HepG2 (cell line): ENCODE data around the gene SUN1. TPM values are rescaled to one million over a fixed set of nuclear protein-coding genes. Genes with fewer than 3 reads are reported as not detected.

Source experiments
- ATAC-seq: fragments of 200-7000 bp; cut with Tn5 transposase; 3 replicates; pipeline ENCODE4 v1.9.1; 2020; ENCODE audit warnings: mild to moderate bottlenecking, moderate library complexity
- BruUV-seq: library from RNA; stranded (reverse); fragments of 400-500 nt; replicated peaks from 2 replicates; lab custom pipeline; 2021; lab: Mats Ljungman, UMichigan
- CTCF ChIA-PET: fragments of 300-600 bp; formaldehyde crosslinking; extraction: SDS; loops from one replicate; lab custom pipeline; 2021; ENCODE audit warnings: low total read pairs, inconsistent platforms, low intra/inter-chr PET ratio; lab: Yijun Ruan, JAX
- POLR2A ChIA-PET: fragments of 350-600 bp; sonication (Branson Sonifier 250); formaldehyde crosslinking; loops from one replicate; lab custom pipeline; 2020; ENCODE audit warnings: antibody characterized with exemption, inconsistent platforms; lab: Yijun Ruan, JAX
- DNase-seq: peaks from one replicate; pipeline ENCODE4 v3.0.0-alpha.2; 2015; ENCODE audit warnings: low spot score
- FAIRE-seq: peaks from 3 replicates; lab custom pipeline; 2011; peaks lifted over from hg19 to GRCh38; lab: Jason Lieb, UNC
- H2AFZ ChIP-seq: one replicate; pipeline ENCODE4 v1.6.1; 2011; ENCODE audit warnings: low read length, inconsistent platforms
- H3K27ac ChIP-seq: fragments of 300-600 bp; 3 replicates; pipeline ENCODE4 v1.8.0; 2011; ENCODE audit warnings: mixed run types, mild to moderate bottlenecking, mixed read lengths, low read length, inconsistent platforms; ENCODE audit not compliant: insufficient read depth; ENCODE audit errors: extremely low read length
- H3K27me3 ChIP-seq, 2 experiments: fragments of 200-600 bp in 1 of 2; 2 replicates in 1 of 2; 3 replicates in 1 of 2; pipeline versions ENCODE4 v1.6.0 to v1.8.0; 2011; ENCODE audit warnings: low read length in 2 of 2, mild to moderate bottlenecking in 2 of 2, moderate library complexity in 2 of 2, inconsistent platforms in 1 of 2; ENCODE audit not compliant: insufficient read depth in 2 of 2, control insufficient read depth in 1 of 2
- H3K36me3 ChIP-seq, 2 experiments: fragments of 200-600 bp in 1 of 2; replicated peaks in 1 of 2; 2 replicates in 1 of 2; 3 replicates in 1 of 2; pipeline versions ENCODE4 v1.5.1 to v1.8.0; 2011; ENCODE audit warnings: low read length in 2 of 2, inconsistent platforms in 1 of 2; ENCODE audit not compliant: insufficient read depth in 2 of 2, control insufficient read depth in 1 of 2
- H3K4me1 ChIP-seq: 2 replicates; pipeline ENCODE4 v1.5.1; 2012; ENCODE audit warnings: low read length, inconsistent platforms; ENCODE audit not compliant: insufficient read depth
- H3K4me2 ChIP-seq: 2 replicates; pipeline ENCODE4 v1.6.0; 2011; ENCODE audit warnings: low read depth, low read length, inconsistent platforms
- H3K4me3 ChIP-seq, 3 experiments: fragments of 200-600 bp in 1 of 3; sonication (generic), shearing (Covaris generic) in 1 of 3; replicated peaks in 1 of 3; 2 replicates each; pipeline ENCODE4 v1.5.1; 2011 to 2016; ENCODE audit warnings: low read length in 3 of 3, inconsistent platforms in 2 of 3, low read depth in 2 of 3, mild to moderate bottlenecking in 2 of 3, control low read depth in 1 of 3, mixed read lengths in 1 of 3; ENCODE audit not compliant: insufficient read depth in 1 of 3
- H3K79me2 ChIP-seq: one replicate; pipeline ENCODE4 v1.6.1; 2011; ENCODE audit warnings: low read length, inconsistent platforms; ENCODE audit not compliant: insufficient read depth
- H3K9ac ChIP-seq: 2 replicates; pipeline ENCODE4 v1.6.0; 2011; ENCODE audit warnings: mild to moderate bottlenecking, low read depth, low read length, inconsistent platforms; ENCODE audit not compliant: insufficient read depth
- H3K9me3 ChIP-seq: 2 replicates; pipeline ENCODE4 v1.5.1; 2012; ENCODE audit warnings: mild to moderate bottlenecking, low read length
- H4K20me1 ChIP-seq: 2 replicates; pipeline ENCODE4 v1.6.0; 2011; ENCODE audit warnings: inconsistent platforms, mild to moderate bottlenecking, low read length, moderate library complexity; ENCODE audit not compliant: insufficient read depth
- AGO2 ChIP-seq: fragments of 200-400 bp; formaldehyde crosslinking; optimal IDR thresholded peaks from 2 replicates; pipeline ENCODE3; 2017; ENCODE audit warnings: mild to moderate bottlenecking, low read depth, low read length, moderate library complexity
- HOXA5 ChIP-seq: sonication (generic); formaldehyde crosslinking; IDR thresholded peaks from 2 replicates; pipeline ENCODE4 v1.4.0; 2020; ENCODE audit warnings: missing genetic modification reagents
- KDM2A ChIP-seq: sonication (generic); formaldehyde crosslinking; IDR thresholded peaks from 2 replicates; pipeline ENCODE4 v1.4.0; 2020; ENCODE audit warnings: low read depth, missing genetic modification reagents, borderline replicate concordance
- KMT2B ChIP-seq: IDR thresholded peaks from 2 replicates; pipeline ENCODE4 v1.6.1; 2016; ENCODE audit warnings: missing genetic modification reagents, missing compliant biosample characterization
- RBFOX2 ChIP-seq: fragments of 200-400 bp; formaldehyde crosslinking; IDR thresholded peaks from 2 replicates; pipeline ENCODE4 v1.6.1; 2017; ENCODE audit warnings: low read depth, mild to moderate bottlenecking, low read length
- ZNF10 ChIP-seq: sonication (generic); formaldehyde crosslinking; IDR thresholded peaks from 2 replicates; pipeline ENCODE4 v1.4.0; 2020; ENCODE audit warnings: mild to moderate bottlenecking, low read depth, missing genetic modification reagents, borderline replicate concordance
- ZNF337 ChIP-seq: sonication (generic); formaldehyde crosslinking; IDR thresholded peaks from 2 replicates; pipeline ENCODE4 v1.5.1; 2020; ENCODE audit warnings: missing genetic modification reagents, low read depth, mild to moderate bottlenecking, borderline replicate concordance
- ZNF777 ChIP-seq: sonication (generic); formaldehyde crosslinking; IDR thresholded peaks from 2 replicates; pipeline ENCODE4 v1.4.0; 2020; ENCODE audit warnings: missing genetic modification reagents
- WGBS: methylation state at CpG from one replicate; pipeline ENCODE4 v1.1.6; 2017; ENCODE audit warnings: low lambda C conversion rate; 5-methylcytosine and 5-hydroxymethylcytosine counted together
- in situ Hi-C: cut with HindIII; loops from 2 replicates; pipeline ENCODE4 v1.10.0; 2017; ENCODE audit warnings: low pct_unique_long_range_greater_than_20kb; ENCODE audit not compliant: extremely low pct_ligation_motif_present
- intact Hi-C: fragments of 100-400 bp; cut with micrococcal nuclease; formaldehyde crosslinking; loops from one replicate; pipeline ENCODE4 v1.10.0; 2022; ENCODE audit not compliant: unreplicated experiment
- polyA plus RNA-seq, 8 experiments: library from polyadenylated mRNA; depleted of rRNA in 3 of 8; stranded (reverse) in 7 of 8; unstranded in 1 of 8; fragments of >200 nt; fragmentation: Illumina TruSeq in 4 of 8; extraction: Trizol in 4 of 8; gene quantifications; 2 replicates each; pipeline versions ENCODE4 v1.2.1 to v1.2.3, GENCODE V29; 2011 to 2016; ENCODE audit warnings: low read depth in 4 of 8, missing spikeins in 1 of 8, mixed read lengths in 1 of 8; ENCODE audit not compliant: insufficient read depth in 1 of 8
- total RNA-seq, 5 experiments: library from RNA; depleted of rRNA; stranded (reverse); fragments of >200 nt; fragmentation: Illumina TruSeq; extraction: Trizol; gene quantifications; 2 replicates each; pipeline ENCODE4 v1.2.3, GENCODE V29; 2016; ENCODE audit warnings: low read depth in 1 of 5
- TF ChIP-seq, protein P1 (sequence below): conservative IDR thresholded peaks from 2 replicates; pipeline ENCODE4 v1.6.1; 2018; ENCODE audit warnings: missing genetic modification reagents

The SUN1 gene
- total and polyA plus RNA-seq, 2 of the 13 experiments (the other 11 are each of a cell fraction or from before 2014, with no cell fraction given), result 47.0 to 126 TPM

DNA sequence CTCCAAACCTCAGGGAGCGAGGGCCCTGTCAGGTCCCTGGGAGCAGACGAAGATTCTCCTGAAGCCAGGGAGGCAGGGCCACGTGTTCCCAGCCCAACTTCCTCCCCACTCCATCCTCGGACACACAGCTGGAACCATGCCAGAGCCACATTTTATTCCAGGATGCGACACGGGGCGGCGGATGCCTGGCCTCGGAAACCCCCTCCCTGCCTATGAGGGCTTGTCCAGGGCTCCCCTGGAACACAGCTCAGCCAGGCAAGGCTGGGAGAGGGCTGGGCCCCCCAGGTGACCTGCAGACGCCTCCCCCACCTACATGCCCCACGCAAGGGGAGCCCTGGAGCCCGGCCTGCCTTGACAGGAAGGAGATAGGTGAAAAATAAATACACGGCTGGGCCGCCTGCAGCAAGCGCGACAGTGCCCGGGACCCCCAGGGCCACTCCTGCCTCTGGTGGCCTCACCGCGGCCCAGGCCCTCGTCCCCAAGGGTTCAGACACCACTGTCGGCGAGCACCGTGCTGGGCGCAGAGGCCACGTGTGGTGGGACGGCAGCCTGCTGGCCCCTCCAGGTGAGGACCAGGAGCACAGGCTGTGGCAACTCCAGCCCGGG, 65.6 kb downstream of the SUN1 start:
- H3K4me2 ChIP-seq, result no peak overlapping the region
- in situ Hi-C loops (no loop called here), intact Hi-C loops (no loop called here)
- TF ChIP-seq ZNF337 (CRISPR knock-in tag) (no peak), ZNF10 (CRISPR knock-in tag) (no peak), KDM2A (CRISPR knock-in tag) (peak; percentile 12; the same call in 1 of the 2 replicates), AGO2 (peak; percentile 91), KMT2B (CRISPR knock-in tag) (no peak), ZNF777 (CRISPR knock-in tag) (no peak), HOXA5 (CRISPR knock-in tag) (no peak)
- CTCF ChIA-PET, result no interaction called here
- ATAC-seq (no peak), DNase-seq (no peak), FAIRE-seq (no peak)
- peaks cover 16% of the 10 kb centered on the region for H3K4me1 ChIP-seq
- no peak overlapping the region for H3K4me3 ChIP-seq
- 92% methylated on average over 13 of the region's 27 CpGs for WGBS
- no peaks in the 10 kb centered on the region for H3K79me2 ChIP-seq
- no peak overlapping the region for H3K27ac ChIP-seq
- POLR2A ChIA-PET, result interaction anchor here (1.0 kb wide), 1 partner anchor 60 kb away, joined by 3 read pairs; no protein-coding TSS in a partner anchor
- BruUV-seq, result no TSS peak
- no peaks in the 10 kb centered on the region for H3K27me3 ChIP-seq
- H3K9me3 ChIP-seq, result no peaks in the 10 kb centered on the region
- H3K36me3 ChIP-seq, result peaks cover 15 to 38% of the 10 kb centered on the region in 2 experiments
- no peaks in the 10 kb centered on the region for H4K20me1 ChIP-seq
- H2AFZ ChIP-seq, result no peak overlapping the region
- H3K9ac ChIP-seq, result no peak overlapping the region

DNA sequence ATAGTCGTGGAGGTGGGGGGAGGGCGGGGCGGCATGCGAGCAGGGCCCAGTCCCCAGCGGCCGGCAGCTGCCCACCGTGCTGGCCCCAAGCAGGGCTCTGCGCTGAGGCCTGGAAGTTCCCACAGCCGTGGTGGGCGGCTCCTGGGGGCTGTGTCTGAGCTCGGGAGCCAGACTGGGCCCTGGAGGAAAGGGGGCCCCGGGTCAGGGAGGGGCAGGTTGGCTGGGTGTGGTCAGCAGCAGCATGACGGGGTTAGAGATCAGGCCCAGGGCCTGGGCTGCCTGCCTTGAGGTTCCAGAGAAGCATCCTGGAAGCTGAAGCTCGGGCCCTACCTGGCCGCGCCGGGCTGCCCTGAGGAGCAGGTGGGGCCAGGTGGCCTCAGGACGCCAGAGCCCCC, 66.2 kb downstream of the SUN1 start:
- CTCF ChIA-PET, result no interaction called here

More for the DNA sequence above, 66.2 kb downstream of the SUN1 start:
- in situ Hi-C loops, result no loop called here
- POLR2A ChIA-PET, result no interaction called here
- no peak overlapping the region for H3K9ac ChIP-seq
- TF ChIP-seq RBFOX2 (0 out of 2 replicates have a peak, but pooled peaks have one; percentile 13), AGO2 (peak; percentile 85)
- TF ChIP-seq, protein P1, sequence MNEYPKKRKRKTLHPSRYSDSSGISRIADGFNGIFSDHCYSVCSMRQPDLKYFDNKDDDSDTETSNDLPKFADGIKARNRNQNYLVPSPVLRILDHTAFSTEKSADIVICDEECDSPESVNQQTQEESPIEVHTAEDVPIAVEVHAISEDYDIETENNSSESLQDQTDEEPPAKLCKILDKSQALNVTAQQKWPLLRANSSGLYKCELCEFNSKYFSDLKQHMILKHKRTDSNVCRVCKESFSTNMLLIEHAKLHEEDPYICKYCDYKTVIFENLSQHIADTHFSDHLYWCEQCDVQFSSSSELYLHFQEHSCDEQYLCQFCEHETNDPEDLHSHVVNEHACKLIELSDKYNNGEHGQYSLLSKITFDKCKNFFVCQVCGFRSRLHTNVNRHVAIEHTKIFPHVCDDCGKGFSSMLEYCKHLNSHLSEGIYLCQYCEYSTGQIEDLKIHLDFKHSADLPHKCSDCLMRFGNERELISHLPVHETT, result no peak
- no peaks in the 10 kb centered on the region for H3K79me2 ChIP-seq
- DNase-seq (no peak), ATAC-seq (no peak), FAIRE-seq (no peak)
- intact Hi-C loops, result no loop called here
- no peak overlapping the region for H2AFZ ChIP-seq
- WGBS, result 98% methylated on average over 8 of the region's 18 CpGs
- H3K27ac ChIP-seq, result no peak overlapping the region
- H3K9me3 ChIP-seq, result no peaks in the 10 kb centered on the region
- no peak overlapping the region for H3K4me2 ChIP-seq
- H3K4me1 ChIP-seq, result peaks cover 16% of the 10 kb centered on the region
- no peaks in the 10 kb centered on the region for H4K20me1 ChIP-seq
- BruUV-seq, result no TSS peak
- no peaks in the 10 kb centered on the region for H3K27me3 ChIP-seq
- H3K36me3 ChIP-seq, result peaks cover 14 to 34% of the 10 kb centered on the region in 2 experiments; a peak in 4 of 5 replicates
- no peak overlapping the region for H3K4me3 ChIP-seq
